K562 (cell line): ENCODE measurements around the gene XPOT. TPM values are rescaled to one million over a fixed set of nuclear protein-coding genes. Genes with fewer than 3 reads are reported as not detected.

ENCODE experiments used
- ELF1 ChIP-seq: fragments of 200-800 bp; sonication (Bioruptor generic); IDR thresholded peaks from 2 replicates; pipeline ENCODE4 v1.6.1; 2016; ENCODE audit warnings: missing genetic modification characterization, missing compliant biosample characterization
- KDM5B ChIP-seq: fragments of 200-600 bp; sonication (generic); IDR thresholded peaks from 2 replicates; pipeline ENCODE4 v1.6.1; 2012; ENCODE audit warnings: low read depth, mild to moderate bottlenecking, moderate library complexity, low read length, control low read depth, inconsistent platforms; ENCODE audit not compliant: insufficient replicate concordance
- NR1H2 ChIP-seq: sonication (generic); formaldehyde crosslinking; IDR thresholded peaks from 2 replicates; pipeline ENCODE4 v1.4.0; 2020; ENCODE audit warnings: mild to moderate bottlenecking, missing genetic modification reagents
- PTBP1 ChIP-seq: fragments of 200-400 bp; formaldehyde crosslinking; IDR thresholded peaks from 2 replicates; pipeline ENCODE4 v1.6.1; 2017; ENCODE audit warnings: low read depth, low read length
- TCF7 ChIP-seq: sonication (generic); IDR thresholded peaks from 2 replicates; pipeline ENCODE4 v1.6.1; 2016; ENCODE audit warnings: antibody characterized with exemption, borderline replicate concordance
- ZFX ChIP-seq: sonication (generic); formaldehyde crosslinking; IDR thresholded peaks from 2 replicates; pipeline ENCODE4 v1.8.0; 2022; ENCODE audit warnings: mild to moderate bottlenecking, missing genetic modification reagents, moderate library complexity
- ZNF165 ChIP-seq: fragments of 250-450 bp; sonication (Bioruptor Pico); IDR thresholded peaks from 2 replicates; pipeline ENCODE4 v1.4.0; 2020; ENCODE audit warnings: borderline replicate concordance
- ZNF699 ChIP-seq: fragments of 250-450 bp; sonication (Bioruptor Pico); IDR thresholded peaks from 2 replicates; pipeline ENCODE4 v1.8.0; 2021; ENCODE audit warnings: mild to moderate bottlenecking, moderate library complexity; ENCODE audit not compliant: insufficient replicate concordance
- ZNF785 ChIP-seq: fragments of 250-450 bp; sonication (Bioruptor Pico); IDR thresholded peaks from 2 replicates; pipeline ENCODE4 v1.4.0; 2020; ENCODE audit warnings: mild to moderate bottlenecking
- polyA plus RNA-seq, 8 experiments: library from polyadenylated mRNA; depleted of rRNA in 4 of 8; stranded (reverse) in 5 of 8; unstranded in 3 of 8; fragments of >200 nt; fragmentation: Nextera tagmentation in 2 of 8; fragmentation: Illumina TruSeq in 1 of 8; extraction: Ambion mirVana in 2 of 8; extraction: Trizol in 1 of 8; gene quantifications; 2 replicates each; pipeline versions ENCODE4 v1.2.1 to v1.2.3, GENCODE V29; 2011 to 2014; ENCODE audit warnings: inconsistent platforms in 1 of 8, missing spikeins in 1 of 8
- total RNA-seq, 7 experiments: library from RNA; depleted of rRNA in 6 of 7; stranded (reverse); fragments of >200 nt in 6 of 7; fragmentation: Illumina TruSeq in 2 of 7; extraction: Trizol in 2 of 7; gene quantifications; 2 replicates each; pipeline versions ENCODE4 v1.2.1 to v1.2.3, GENCODE V29; 2011 to 2021; ENCODE audit warnings: low replicate concordance in 1 of 7
- TF ChIP-seq, protein P1 (sequence below): fragments of 450-650 bp; conservative IDR thresholded peaks from 2 replicates; pipeline ENCODE4 v1.6.1; 2016; ENCODE audit warnings: missing genetic modification characterization, low read depth, mild to moderate bottlenecking, control low read depth, missing compliant biosample characterization
- TF ChIP-seq, protein P2 (sequence below), 2 experiments: fragments of 450-650 bp; formaldehyde crosslinking in 1 of 2; IDR thresholded peaks; 2 replicates each; pipeline versions ENCODE4 v1.4.0 to v1.6.1; 2014 to 2020; ENCODE audit warnings: mild to moderate bottlenecking in 2 of 2, borderline replicate concordance in 1 of 2, low read depth in 1 of 2
- TF ChIP-seq, protein P3 (sequence below): fragments of 450-650 bp; formaldehyde crosslinking; IDR thresholded peaks from 2 replicates; pipeline ENCODE4 v1.4.0; 2022; ENCODE audit warnings: missing genetic modification characterization
- TF ChIP-seq, protein P4 (sequence below), 2 experiments: fragments of 450-650 bp; conservative IDR thresholded peaks; 2 replicates each; pipeline ENCODE4 v1.6.1; 2017; ENCODE audit warnings: mild to moderate bottlenecking in 2 of 2, moderate library complexity in 2 of 2

The XPOT gene
- total and polyA plus RNA-seq, 9 of the 15 experiments (the other 6 are each of a cell fraction or from before 2014, with no cell fraction given) = 26.2 to 192 (median 102) TPM

DNA sequence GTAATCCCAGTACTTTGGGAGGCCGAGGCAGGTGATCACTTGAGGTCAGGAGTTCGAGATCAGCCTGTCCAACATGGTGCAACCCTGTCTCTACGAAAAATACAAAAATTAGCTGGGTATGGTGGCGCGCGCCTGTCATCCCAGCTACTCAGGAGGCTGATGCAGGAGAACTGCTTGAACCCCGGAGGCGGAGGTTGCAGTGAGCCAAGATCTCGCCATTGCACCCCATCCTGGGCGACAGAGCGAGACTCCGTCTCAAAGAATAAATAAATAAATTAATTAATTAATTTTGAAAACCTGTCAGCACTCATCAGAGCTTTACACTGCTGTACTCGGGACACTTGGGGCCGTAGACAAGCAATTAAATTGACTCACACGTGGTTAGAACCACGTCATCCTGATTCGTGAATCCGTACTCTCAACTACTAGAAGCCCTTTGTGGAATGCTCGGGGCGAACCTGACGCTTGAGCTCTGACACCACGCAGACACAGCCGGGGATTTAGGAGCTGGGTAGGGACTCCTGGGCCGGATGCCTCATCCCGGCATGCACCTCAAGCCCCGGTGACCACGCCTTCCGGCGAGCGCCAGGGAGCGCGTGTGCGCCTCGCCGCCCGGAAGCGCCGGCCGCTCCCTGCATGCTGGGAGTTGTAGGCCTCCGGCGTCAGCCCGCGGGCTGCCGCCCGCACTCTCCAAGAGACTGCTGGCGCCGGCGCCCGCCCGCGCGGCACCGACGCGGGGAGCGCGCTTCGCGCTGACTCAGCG is at the start of gene XPOT (continued):
- TF ChIP-seq ELF1 (tag) (peak; percentile 99), TCF7 (no peak), ZNF165 (CRISPR knock-in tag) (no peak), NR1H2 (CRISPR knock-in tag) (no peak), KDM5B (peak; percentile 81), ZNF785 (CRISPR knock-in tag) (no peak), ZNF699 (no peak), PTBP1 (no peak), ZFX (no peak)
- TF ChIP-seq, protein P1, sequence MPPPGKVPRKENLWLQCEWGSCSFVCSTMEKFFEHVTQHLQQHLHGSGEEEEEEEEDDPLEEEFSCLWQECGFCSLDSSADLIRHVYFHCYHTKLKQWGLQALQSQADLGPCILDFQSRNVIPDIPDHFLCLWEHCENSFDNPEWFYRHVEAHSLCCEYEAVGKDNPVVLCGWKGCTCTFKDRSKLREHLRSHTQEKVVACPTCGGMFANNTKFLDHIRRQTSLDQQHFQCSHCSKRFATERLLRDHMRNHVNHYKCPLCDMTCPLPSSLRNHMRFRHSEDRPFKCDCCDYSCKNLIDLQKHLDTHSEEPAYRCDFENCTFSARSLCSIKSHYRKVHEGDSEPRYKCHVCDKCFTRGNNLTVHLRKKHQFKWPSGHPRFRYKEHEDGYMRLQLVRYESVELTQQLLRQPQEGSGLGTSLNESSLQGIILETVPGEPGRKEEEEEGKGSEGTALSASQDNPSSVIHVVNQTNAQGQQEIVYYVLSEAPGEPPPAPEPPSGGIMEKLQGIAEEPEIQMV = no peak
- TF ChIP-seq, protein P2, sequence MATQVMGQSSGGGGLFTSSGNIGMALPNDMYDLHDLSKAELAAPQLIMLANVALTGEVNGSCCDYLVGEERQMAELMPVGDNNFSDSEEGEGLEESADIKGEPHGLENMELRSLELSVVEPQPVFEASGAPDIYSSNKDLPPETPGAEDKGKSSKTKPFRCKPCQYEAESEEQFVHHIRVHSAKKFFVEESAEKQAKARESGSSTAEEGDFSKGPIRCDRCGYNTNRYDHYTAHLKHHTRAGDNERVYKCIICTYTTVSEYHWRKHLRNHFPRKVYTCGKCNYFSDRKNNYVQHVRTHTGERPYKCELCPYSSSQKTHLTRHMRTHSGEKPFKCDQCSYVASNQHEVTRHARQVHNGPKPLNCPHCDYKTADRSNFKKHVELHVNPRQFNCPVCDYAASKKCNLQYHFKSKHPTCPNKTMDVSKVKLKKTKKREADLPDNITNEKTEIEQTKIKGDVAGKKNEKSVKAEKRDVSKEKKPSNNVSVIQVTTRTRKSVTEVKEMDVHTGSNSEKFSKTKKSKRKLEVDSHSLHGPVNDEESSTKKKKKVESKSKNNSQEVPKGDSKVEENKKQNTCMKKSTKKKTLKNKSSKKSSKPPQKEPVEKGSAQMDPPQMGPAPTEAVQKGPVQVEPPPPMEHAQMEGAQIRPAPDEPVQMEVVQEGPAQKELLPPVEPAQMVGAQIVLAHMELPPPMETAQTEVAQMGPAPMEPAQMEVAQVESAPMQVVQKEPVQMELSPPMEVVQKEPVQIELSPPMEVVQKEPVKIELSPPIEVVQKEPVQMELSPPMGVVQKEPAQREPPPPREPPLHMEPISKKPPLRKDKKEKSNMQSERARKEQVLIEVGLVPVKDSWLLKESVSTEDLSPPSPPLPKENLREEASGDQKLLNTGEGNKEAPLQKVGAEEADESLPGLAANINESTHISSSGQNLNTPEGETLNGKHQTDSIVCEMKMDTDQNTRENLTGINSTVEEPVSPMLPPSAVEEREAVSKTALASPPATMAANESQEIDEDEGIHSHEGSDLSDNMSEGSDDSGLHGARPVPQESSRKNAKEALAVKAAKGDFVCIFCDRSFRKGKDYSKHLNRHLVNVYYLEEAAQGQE (IDR thresholded peaks at IDR 0.05; ENCODE audit: borderline replicate concordance) = no peak
- TF ChIP-seq, protein P2 (CRISPR knock-in tag; IDR thresholded peaks at IDR 0.05; ENCODE audit: low read depth) = no peak
- TF ChIP-seq, protein P3, sequence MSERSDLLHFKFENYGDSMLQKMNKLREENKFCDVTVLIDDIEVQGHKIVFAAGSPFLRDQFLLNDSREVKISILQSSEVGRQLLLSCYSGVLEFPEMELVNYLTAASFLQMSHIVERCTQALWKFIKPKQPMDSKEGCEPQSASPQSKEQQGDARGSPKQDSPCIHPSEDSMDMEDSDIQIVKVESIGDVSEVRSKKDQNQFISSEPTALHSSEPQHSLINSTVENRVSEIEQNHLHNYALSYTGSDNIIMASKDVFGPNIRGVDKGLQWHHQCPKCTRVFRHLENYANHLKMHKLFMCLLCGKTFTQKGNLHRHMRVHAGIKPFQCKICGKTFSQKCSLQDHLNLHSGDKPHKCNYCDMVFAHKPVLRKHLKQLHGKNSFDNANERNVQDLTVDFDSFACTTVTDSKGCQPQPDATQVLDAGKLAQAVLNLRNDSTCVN (CRISPR knock-in tag) = no peak
- TF ChIP-seq, protein P4, sequence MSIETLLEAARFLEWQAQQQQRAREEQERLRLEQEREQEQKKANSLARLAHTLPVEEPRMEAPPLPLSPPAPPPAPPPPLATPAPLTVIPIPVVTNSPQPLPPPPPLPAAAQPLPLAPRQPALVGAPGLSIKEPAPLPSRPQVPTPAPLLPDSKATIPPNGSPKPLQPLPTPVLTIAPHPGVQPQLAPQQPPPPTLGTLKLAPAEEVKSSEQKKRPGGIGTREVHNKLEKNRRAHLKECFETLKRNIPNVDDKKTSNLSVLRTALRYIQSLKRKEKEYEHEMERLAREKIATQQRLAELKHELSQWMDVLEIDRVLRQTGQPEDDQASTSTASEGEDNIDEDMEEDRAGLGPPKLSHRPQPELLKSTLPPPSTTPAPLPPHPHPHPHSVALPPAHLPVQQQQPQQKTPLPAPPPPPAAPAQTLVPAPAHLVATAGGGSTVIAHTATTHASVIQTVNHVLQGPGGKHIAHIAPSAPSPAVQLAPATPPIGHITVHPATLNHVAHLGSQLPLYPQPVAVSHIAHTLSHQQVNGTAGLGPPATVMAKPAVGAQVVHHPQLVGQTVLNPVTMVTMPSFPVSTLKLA (conservative IDR thresholded peaks at IDR 0.05) = peak; percentile 83 to 85
